SH-SY5Y (cell line): Measurements from ENCODE around the gene RPL38.

ENCODE experiments used
- GATA2 ChIP-seq: IDR thresholded peaks from 2 replicates; pipeline ENCODE4 v1.6.1; 2011; ENCODE audit warnings: mild to moderate bottlenecking, low read depth, low read length
- GATA3 ChIP-seq: IDR thresholded peaks from 2 replicates; pipeline ENCODE4 v1.6.1; 2011; ENCODE audit warnings: low read depth, mild to moderate bottlenecking, low read length, moderate library complexity

GRCh38 chr17:74197801-74198200, 5.7 kb upstream of the RPL38 start:
- TF ChIP-seq GATA3: no peak
- TF ChIP-seq GATA2: no peak
